MCF 10A (cell line): ENCODE results near the gene SLC16A3. TPM values are rescaled to one million over a fixed set of nuclear protein-coding genes. Genes with fewer than 3 reads are reported as not detected.

Experiments used
- BruUV-seq: library from RNA; stranded (reverse); fragments of 400-500 nt; replicated peaks from 2 replicates; lab custom pipeline; 2021; lab: Mats Ljungman, UMichigan
- CTCF ChIA-PET: fragments of 300-600 bp; sonication (Branson Sonifier 250); formaldehyde crosslinking; extraction: SDS; loops from one replicate; lab custom pipeline; 2021; ENCODE audit warnings: antibody characterized with exemption, inconsistent platforms; lab: Yijun Ruan, JAX
- POLR2A ChIA-PET: fragments of 300-600, 350-650 bp; sonication (Branson Sonifier 250); formaldehyde crosslinking; extraction: SDS; loops from one replicate; lab custom pipeline; 2020; ENCODE audit warnings: antibody characterized with exemption, inconsistent platforms; lab: Yijun Ruan, JAX
- DNase-seq: peaks from one replicate; pipeline ENCODE4 v3.0.0-alpha.2; 2018; ENCODE audit not compliant: unreplicated experiment
- H3K27ac Mint-ChIP-seq: one replicate; pipeline ENCODE4 v1.8.0; 2022; ENCODE audit warnings: mild to moderate bottlenecking, low read depth, mixed read lengths; ENCODE audit not compliant: unreplicated experiment
- H3K27me3 Mint-ChIP-seq: one replicate; pipeline ENCODE4 v1.8.0; 2022; ENCODE audit warnings: mixed read lengths; ENCODE audit not compliant: insufficient read depth, unreplicated experiment
- H3K36me3 Mint-ChIP-seq: one replicate; pipeline ENCODE4 v1.8.0; 2022; ENCODE audit warnings: mild to moderate bottlenecking, moderate library complexity, mixed read lengths; ENCODE audit not compliant: insufficient read depth, unreplicated experiment
- H3K4me1 Mint-ChIP-seq: one replicate; pipeline ENCODE4 v1.8.0; 2022; ENCODE audit warnings: mixed read lengths; ENCODE audit not compliant: insufficient read depth, unreplicated experiment
- H3K4me3 Mint-ChIP-seq: one replicate; pipeline ENCODE4 v1.8.0; 2022; ENCODE audit warnings: mild to moderate bottlenecking, moderate library complexity, mixed read lengths; ENCODE audit not compliant: unreplicated experiment
- H3K9me3 Mint-ChIP-seq: one replicate; pipeline ENCODE4 v1.8.0; 2022; ENCODE audit warnings: mixed read lengths; ENCODE audit not compliant: unreplicated experiment
- CTCF ChIP-seq: fragments of 200-600 bp; IDR thresholded peaks from one replicate; pipeline ENCODE4 v1.8.0; 2022; ENCODE audit warnings: antibody characterized with exemption, mild to moderate bottlenecking; ENCODE audit not compliant: unreplicated experiment
- intact Hi-C: fragments of 100-400 bp; cut with micrococcal nuclease; formaldehyde crosslinking; loops from 2 replicates; pipeline ENCODE4 v1.14.1; 2022
- total RNA-seq: library from RNA; stranded (reverse); gene quantifications from 2 replicates; pipeline ENCODE4 v1.2.3, GENCODE V29; 2022

Gene SLC16A3
- total RNA-seq, 1 experiment from 2014 or later: 350 TPM

- BruUV-seq: no TSS peak
- H3K36me3 Mint-ChIP-seq: peaks cover 28% of the 10 kb centered on the region
- no peaks in the 10 kb centered on the region for H3K9me3 Mint-ChIP-seq
- CTCF ChIA-PET: no interaction called here
- peak; percentile 86 for DNase-seq
- peak overlapping the region; percentile 72 for H3K27ac Mint-ChIP-seq
- no peaks in the 10 kb centered on the region for H3K4me1 Mint-ChIP-seq
- intact Hi-C loops: no loop called here
- peak; percentile 47 for TF ChIP-seq CTCF
- POLR2A ChIA-PET: interaction anchor here (0.6 to 4.5 kb wide), 11 partner anchors 11 to 310 kb away, joined by 3 to 66 read pairs (median 4); partner anchors contain the start of genes CENPX and LRRC45
- peak overlapping the region; percentile 84 for H3K4me3 Mint-ChIP-seq
- H3K27me3 Mint-ChIP-seq: no peaks in the 10 kb centered on the region
Measured at GRCh38 chr17:82230609-82231311, 1.9 kb downstream of the SLC16A3 start.

GRCh38 chr17:82231312-82231561, 2.4 kb downstream of the SLC16A3 start:
- Mint-ChIP-seq H3K4me3 (peak overlapping the region; percentile 84), H3K27ac (no peak overlapping the region), H3K27me3 (no peaks in the 10 kb centered on the region), H3K36me3 (peaks cover 33% of the 10 kb centered on the region), H3K9me3 (no peaks in the 10 kb centered on the region), H3K4me1 (no peaks in the 10 kb centered on the region)
- no peak for TF ChIP-seq CTCF
- ChIA-PET POLR2A (interaction anchor here (0.7 to 4.5 kb wide), 5 partner anchors 10 to 299 kb away, joined by 3 to 66 read pairs (median 9); no protein-coding TSS in a partner anchor), CTCF (interaction anchor here (0.6 kb wide), 1 partner anchor 1101 kb away, joined by 3 read pairs; no protein-coding TSS in a partner anchor)
- intact Hi-C loops: no loop called here
- no TSS peak for BruUV-seq
- no peak for DNase-seq

GRCh38 chr17:82231562-82232321, 2.9 kb downstream of the SLC16A3 start:
- CTCF ChIA-PET: interaction anchor here (0.6 kb wide), 1 partner anchor 1102 kb away, joined by 3 read pairs; no protein-coding TSS in a partner anchor
- intact Hi-C loops: no loop called here
- Mint-ChIP-seq H3K4me1 (no peaks in the 10 kb centered on the region), H3K27me3 (no peaks in the 10 kb centered on the region), H3K4me3 (peak overlapping the region; percentile 84), H3K27ac (no peak overlapping the region), H3K36me3 (peaks cover 38% of the 10 kb centered on the region), H3K9me3 (no peaks in the 10 kb centered on the region)
- POLR2A ChIA-PET: interaction anchor here (0.7 to 4.5 kb wide), 5 partner anchors 10 to 298 kb away, joined by 3 to 66 read pairs (median 9); no protein-coding TSS in a partner anchor
- no peak for TF ChIP-seq CTCF
- no TSS peak for BruUV-seq
- DNase-seq: peak; percentile 83

GRCh38 chr17:82232322-82232820, 3.5 kb downstream of the SLC16A3 start:
- Mint-ChIP-seq H3K4me3 (peak overlapping the region; percentile 84), H3K9me3 (no peaks in the 10 kb centered on the region), H3K27me3 (no peaks in the 10 kb centered on the region), H3K4me1 (peaks cover under 1% of the 10 kb centered on the region), H3K36me3 (peaks cover 42% of the 10 kb centered on the region), H3K27ac (no peak overlapping the region)
- ChIA-PET POLR2A (interaction anchor here (0.5 to 4.5 kb wide), 5 partner anchors 9 to 861 kb away, joined by 3 to 66 read pairs (median 9); no protein-coding TSS in a partner anchor), CTCF (interaction anchor here (0.6 kb wide), 1 partner anchor 12 kb away, joined by 3 read pairs; no protein-coding TSS in a partner anchor)
- intact Hi-C loops: no loop called here
- no peak for TF ChIP-seq CTCF
- no peak for DNase-seq
- BruUV-seq: no TSS peak
